Smooth muscle cell (in vitro differentiated cells): ENCODE measurements around the gene KCNH2. TPM values are rescaled to one million over a fixed set of nuclear protein-coding genes. Genes with fewer than 3 reads are reported as not detected.
A peak's percentile ranks its signal among the peaks of the same experiment; 100 is the strongest.

ENCODE experiments used
- DNase-seq: peaks from one replicate; lab custom pipeline; 2025; ENCODE audit not compliant: unreplicated experiment; lab: John Stamatoyannopoulos, UW
- H2AFZ ChIP-seq: fragments of 200-600 bp; sonication (generic); 2 replicates; pipeline ENCODE4 v1.6.0; 2016; ENCODE audit warnings: antibody characterized with exemption, low read depth, mild to moderate bottlenecking
- H3F3A ChIP-seq: fragments of 200-600 bp; sonication (generic); 2 replicates; pipeline ENCODE4 v1.6.0; 2017; ENCODE audit warnings: antibody characterized with exemption, low read depth
- H3K27ac ChIP-seq: fragments of 200-600 bp; sonication (generic); 2 replicates; pipeline ENCODE4 v1.5.1; 2016; ENCODE audit warnings: low read depth, mild to moderate bottlenecking
- H3K27me3 ChIP-seq: fragments of 200-600 bp; sonication (generic); 2 replicates; pipeline ENCODE4 v1.6.1; 2016; ENCODE audit warnings: low read depth, mild to moderate bottlenecking
- H3K36me3 ChIP-seq: fragments of 200-600 bp; sonication (generic); 2 replicates; pipeline ENCODE4 v1.5.1; 2016; ENCODE audit warnings: low read depth
- H3K4me1 ChIP-seq: fragments of 200-600 bp; sonication (generic); 2 replicates; pipeline ENCODE4 v1.5.1; 2016; ENCODE audit warnings: low read depth
- H3K4me2 ChIP-seq: fragments of 200-600 bp; sonication (generic); 2 replicates; pipeline ENCODE4 v1.6.0; 2016; ENCODE audit warnings: mild to moderate bottlenecking
- H3K4me3 ChIP-seq: fragments of 200-600 bp; sonication (generic); 2 replicates; pipeline ENCODE4 v1.5.1; 2016; ENCODE audit warnings: mild to moderate bottlenecking
- H3K79me2 ChIP-seq: fragments of 200-600 bp; sonication (generic); 2 replicates; pipeline ENCODE4 v1.6.0; 2016; ENCODE audit warnings: low read depth, mild to moderate bottlenecking
- H3K9ac ChIP-seq: fragments of 200-600 bp; sonication (generic); 2 replicates; pipeline ENCODE4 v1.6.0; 2016; ENCODE audit warnings: low read depth
- H3K9me3 ChIP-seq: fragments of 200-600 bp; sonication (generic); replicated peaks from 2 replicates; pipeline ENCODE4 v1.5.1; 2016; ENCODE audit warnings: low read depth
- H4K20me1 ChIP-seq: fragments of 200-600 bp; sonication (generic); 2 replicates; pipeline ENCODE4 v1.6.0; 2016; ENCODE audit warnings: low read depth
- CTCF ChIP-seq: fragments of 200-600 bp; sonication (generic); IDR thresholded peaks from 2 replicates; pipeline ENCODE4 v1.5.1; 2017; ENCODE audit warnings: borderline replicate concordance, mild to moderate bottlenecking, antibody characterized with exemption; ENCODE audit not compliant: insufficient read depth, poor library complexity, severe bottlenecking
- WGBS: methylation state at CpG from one replicate; pipeline ENCODE4 v1.1.7; 2016; ENCODE audit warnings: low lambda C conversion rate; 5-methylcytosine and 5-hydroxymethylcytosine counted together
- polyA plus RNA-seq: library from polyadenylated mRNA; unstranded; fragments of >200 nt; fragmentation: Nextera tagmentation; extraction: Ambion mirVana; gene quantifications from 2 replicates; pipeline ENCODE4 v1.2.1, GENCODE V29; 2016
- total RNA-seq: library from RNA; depleted of rRNA; stranded (reverse); fragments of >200 nt; gene quantifications from 2 replicates; pipeline ENCODE4 v1.2.3, GENCODE V29; 2014

Gene KCNH2
- total and polyA plus RNA-seq, 2 experiments from 2014 or later: 12.9 to 37.7 TPM

- peaks cover 3% of the 10 kb centered on the region for H3K79me2 ChIP-seq
- no peaks in the 10 kb centered on the region for H3K27me3 ChIP-seq
- peaks cover 19% of the 10 kb centered on the region for H3K4me1 ChIP-seq
- H3K27ac ChIP-seq: no peak overlapping the region
- H3K4me3 ChIP-seq: no peak overlapping the region
- H3K9ac ChIP-seq: no peak overlapping the region
- DNase-seq: no peak
- H2AFZ ChIP-seq: no peak overlapping the region
- 61% methylated on average over 9 of the region's 9 CpGs for WGBS
- H3K36me3 ChIP-seq: no peaks in the 10 kb centered on the region
- H3F3A ChIP-seq: no peaks in the 10 kb centered on the region
- peak overlapping the region; percentile 85 for H3K4me2 ChIP-seq
- no peak for TF ChIP-seq CTCF
- H3K9me3 ChIP-seq: no peaks in the 10 kb centered on the region
- H4K20me1 ChIP-seq: no peaks in the 10 kb centered on the region
These were observed 23.7 kb downstream of the KCNH2 start for GRCh38 chr7:150954201-150954985.

GRCh38 chr7:150953061-150953997, 24.8 kb downstream of the KCNH2 start:
- H3K4me3 ChIP-seq: no peak overlapping the region
- TF ChIP-seq CTCF: no peak
- H3K79me2 ChIP-seq: peaks cover 3% of the 10 kb centered on the region
- no peaks in the 10 kb centered on the region for H3F3A ChIP-seq
- H3K9me3 ChIP-seq: no peaks in the 10 kb centered on the region
- no peak overlapping the region for H3K27ac ChIP-seq
- H3K9ac ChIP-seq: no peak overlapping the region
- H2AFZ ChIP-seq: no peak overlapping the region
- H3K4me2 ChIP-seq: peak overlapping the region; percentile 85
- H3K27me3 ChIP-seq: no peaks in the 10 kb centered on the region
- peaks cover 28% of the 10 kb centered on the region for H3K4me1 ChIP-seq
- no peak for DNase-seq
- H3K36me3 ChIP-seq: no peaks in the 10 kb centered on the region
- WGBS: 75% methylated on average over 17 of the region's 17 CpGs
- no peaks in the 10 kb centered on the region for H4K20me1 ChIP-seq

- H4K20me1 ChIP-seq: no peaks in the 10 kb centered on the region
- TF ChIP-seq CTCF: no peak
- H3K27ac ChIP-seq: no peak overlapping the region
- no peak overlapping the region for H2AFZ ChIP-seq
- no peaks in the 10 kb centered on the region for H3F3A ChIP-seq
- peaks cover 36% of the 10 kb centered on the region for H3K4me1 ChIP-seq
- no peaks in the 10 kb centered on the region for H3K36me3 ChIP-seq
- H3K9me3 ChIP-seq: no peaks in the 10 kb centered on the region
- H3K4me2 ChIP-seq: no peak overlapping the region
- peaks cover 3% of the 10 kb centered on the region for H3K79me2 ChIP-seq
- 94% methylated on average over 32 of the region's 33 CpGs for WGBS
- no peak for DNase-seq
- H3K4me3 ChIP-seq: no peak overlapping the region
- no peaks in the 10 kb centered on the region for H3K27me3 ChIP-seq
- H3K9ac ChIP-seq: no peak overlapping the region
These were observed 25.6 kb downstream of the KCNH2 start for GRCh38 chr7:150952331-150953050.
